GM23338 (cell line): Measurements from ENCODE around the gene PTGER2.
A peak's percentile ranks its signal among the peaks of the same experiment; 100 is the strongest.

Experiments
- CTCF ChIP-seq, 2 experiments: fragments of 200-600 bp in 1 of 2; sonication (generic) in 1 of 2; conservative IDR thresholded peaks; 2 replicates each; pipeline versions ENCODE4 v1.5.1 to v1.6.1; 2016 to 2017; ENCODE audit warnings: antibody characterized with exemption in 2 of 2, low read depth in 2 of 2, mild to moderate bottlenecking in 2 of 2, moderate library complexity in 1 of 2
- EZH2phosphoT487 ChIP-seq: fragments of 200-600 bp; sonication (generic); IDR thresholded peaks from one replicate; pipeline ENCODE4 v1.8.1; 2018; ENCODE audit warnings: antibody characterized with exemption; ENCODE audit not compliant: unreplicated experiment

DNA sequence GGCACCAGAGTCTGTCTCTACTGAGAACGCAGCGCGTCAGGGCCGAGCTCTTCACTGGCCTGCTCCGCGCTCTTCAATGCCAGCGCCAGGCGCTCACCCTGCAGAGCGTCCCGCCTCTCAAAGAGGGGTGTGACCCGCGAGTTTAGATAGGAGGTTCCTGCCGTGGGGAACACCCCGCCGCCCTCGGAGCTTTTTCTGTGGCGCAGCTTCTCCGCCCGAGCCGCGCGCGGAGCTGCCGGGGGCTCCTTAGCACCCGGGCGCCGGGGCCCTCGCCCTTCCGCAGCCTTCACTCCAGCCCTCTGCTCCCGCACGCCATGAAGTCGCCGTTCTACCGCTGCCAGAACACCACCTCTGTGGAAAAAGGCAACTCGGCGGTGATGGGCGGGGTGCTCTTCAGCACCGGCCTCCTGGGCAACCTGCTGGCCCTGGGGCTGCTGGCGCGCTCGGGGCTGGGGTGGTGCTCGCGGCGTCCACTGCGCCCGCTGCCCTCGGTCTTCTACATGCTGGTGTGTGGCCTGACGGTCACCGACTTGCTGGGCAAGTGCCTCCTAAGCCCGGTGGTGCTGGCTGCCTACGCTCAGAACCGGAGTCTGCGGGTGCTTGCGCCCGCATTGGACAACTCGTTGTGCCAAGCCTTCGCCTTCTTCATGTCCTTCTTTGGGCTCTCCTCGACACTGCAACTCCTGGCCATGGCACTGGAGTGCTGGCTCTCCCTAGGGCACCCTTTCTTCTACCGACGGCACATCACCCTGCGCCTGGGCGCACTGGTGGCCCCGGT lies 46.4 kb upstream of the PTGER2 start, which contains the start of gene PTGDR:
- TF ChIP-seq EZH2phosphoT487: peak; percentile 59
- no peak for TF ChIP-seq CTCF (conservative IDR thresholded peaks at IDR 0.05; ENCODE audit: low read depth in 2 of 2)
